Frontal cortex (tissue), 4 donors: ENCODE results near the gene SH3PXD2B. TPM values are rescaled to one million over a fixed set of nuclear protein-coding genes. Genes with fewer than 3 reads are reported as not detected.
A peak's percentile ranks its signal among the peaks of the same experiment; 100 is the strongest.

ENCODE experiments used
- DNase-seq, 2 donors: peaks; one replicate each; pipeline ENCODE4 v3.0.0; 2012; ENCODE audit warnings: low spot score in 2 of 2
- FAIRE-seq: peaks from 2 replicates; lab custom pipeline; 2012; peaks lifted over from hg19 to GRCh38; lab: Jason Lieb, UNC
- total RNA-seq: library from RNA; depleted of rRNA; stranded (reverse); fragments of >200 nt; gene quantifications from one replicate; pipeline ENCODE4 v1.2.3, GENCODE V29; 2014
- donor health status: control.
- donor health status: control.
- donor health status: control.

The SH3PXD2B gene
- total RNA-seq: 13.0 TPM

DNA sequence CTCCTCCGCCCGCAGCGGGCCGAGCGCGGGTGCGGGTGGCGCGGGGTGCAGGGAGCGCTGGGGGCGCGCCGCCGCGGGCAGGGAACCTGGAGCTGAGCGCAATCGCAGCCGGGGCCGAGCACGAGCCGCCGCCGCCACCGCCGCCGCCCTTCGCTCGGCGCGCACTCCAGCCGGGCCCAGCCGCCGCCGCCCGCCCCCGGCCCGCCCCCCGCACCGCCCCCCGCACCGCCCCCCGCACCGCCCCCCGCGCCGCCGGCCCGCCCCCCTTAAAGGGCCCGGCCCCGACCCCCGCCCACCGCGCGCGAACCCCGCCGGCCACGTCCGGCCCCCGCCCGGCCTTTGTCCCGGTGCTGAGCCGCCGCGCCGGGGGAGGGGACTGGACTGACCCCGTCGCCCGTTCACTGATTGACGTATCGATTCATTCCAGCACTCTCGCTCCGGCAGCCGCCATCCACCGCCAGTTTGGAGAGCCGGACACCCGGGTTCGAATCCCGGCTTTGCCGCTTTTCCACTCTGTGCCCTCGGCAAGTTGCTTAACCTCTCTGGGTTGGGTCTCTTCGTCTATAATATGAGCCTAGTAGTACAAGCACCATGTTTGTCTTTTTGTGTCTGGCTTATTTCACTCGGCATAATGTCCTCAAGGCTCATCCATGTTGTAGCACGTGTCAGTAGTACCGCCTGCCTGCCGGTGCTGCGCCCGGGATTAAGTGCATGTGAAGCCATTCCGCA lies at the start of gene SH3PXD2B:
Gene SH3PXD2B (minus strand): TSS at position 168 of the 729 bp plus-strand sequence. CDS start 173 bp downstream, outside the sequence.
- DNase-seq (peak; percentile 73 to 78), FAIRE-seq (no peak)

DNA sequence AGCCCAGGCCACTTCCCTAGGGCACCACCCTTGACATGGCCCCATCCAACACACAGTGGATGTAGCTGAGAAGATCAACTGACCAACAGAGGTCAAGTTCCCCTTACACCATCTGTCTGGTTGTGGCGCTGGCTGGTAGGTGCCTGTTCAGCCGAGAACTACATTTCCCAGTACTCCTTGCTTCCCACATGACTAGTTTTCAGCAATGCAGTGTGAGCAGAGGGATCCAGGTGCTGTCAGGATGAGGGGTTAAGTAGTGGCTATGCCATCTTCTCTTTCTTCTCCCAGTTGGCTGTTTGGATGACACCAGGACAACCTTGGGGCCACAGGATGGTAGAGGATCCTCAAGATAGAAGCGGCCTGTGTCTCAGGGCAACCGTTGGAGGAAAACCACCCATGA lies 48.6 kb upstream of the SH3PXD2B start:
- no peak for FAIRE-seq
- DNase-seq: no peak

DNA sequence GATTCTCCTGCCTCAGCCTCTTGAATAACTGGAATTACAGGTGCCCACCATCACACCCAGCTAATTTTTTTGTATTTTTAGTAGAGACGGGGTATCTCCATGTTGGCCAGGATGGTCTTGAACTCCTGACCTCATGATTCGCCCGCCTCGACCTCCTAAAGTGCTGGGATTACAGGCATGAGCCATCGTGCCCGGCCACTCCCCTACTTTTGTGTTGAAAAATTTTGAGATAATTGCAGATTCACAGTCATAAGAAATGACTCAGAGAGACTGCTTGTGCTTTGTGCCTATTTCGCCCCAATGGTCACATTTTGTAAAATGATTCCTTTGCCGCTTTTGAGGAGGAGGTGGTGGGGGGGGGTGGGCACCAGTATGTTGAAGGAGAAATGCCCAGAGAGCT lies 48.1 kb upstream of the SH3PXD2B start:
- DNase-seq (no peak), FAIRE-seq (no peak)

DNA sequence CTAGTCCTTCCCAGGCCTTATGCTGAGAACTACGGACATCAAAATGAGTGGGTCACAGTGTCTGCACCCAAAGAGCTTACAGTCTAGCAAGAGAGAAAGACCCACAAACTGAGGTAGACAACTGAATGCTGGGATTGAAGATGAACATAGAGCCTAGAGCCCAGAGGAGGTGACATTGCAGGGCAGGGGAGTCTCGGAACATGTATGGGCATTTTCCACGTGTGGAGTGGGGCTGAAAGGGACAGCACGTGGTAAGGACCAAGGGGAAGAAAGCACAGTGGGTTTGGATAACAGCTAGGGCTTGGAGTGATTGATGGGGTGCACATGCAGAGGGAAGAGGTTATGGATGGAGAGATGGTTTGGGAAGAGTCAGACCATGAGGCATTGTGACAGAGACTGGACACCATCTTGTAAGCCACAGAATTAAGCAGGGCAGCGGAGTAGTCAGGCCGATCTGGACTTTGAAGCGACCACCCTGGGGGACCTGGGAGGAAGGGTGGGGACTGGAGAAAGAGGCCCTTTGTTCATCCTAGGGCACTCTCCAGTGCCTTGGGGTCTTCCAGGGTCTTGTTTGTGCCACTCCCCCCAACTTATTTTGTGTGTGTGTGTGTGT lies 47.5 kb upstream of the SH3PXD2B start:
- FAIRE-seq (no peak), DNase-seq (no peak)

DNA sequence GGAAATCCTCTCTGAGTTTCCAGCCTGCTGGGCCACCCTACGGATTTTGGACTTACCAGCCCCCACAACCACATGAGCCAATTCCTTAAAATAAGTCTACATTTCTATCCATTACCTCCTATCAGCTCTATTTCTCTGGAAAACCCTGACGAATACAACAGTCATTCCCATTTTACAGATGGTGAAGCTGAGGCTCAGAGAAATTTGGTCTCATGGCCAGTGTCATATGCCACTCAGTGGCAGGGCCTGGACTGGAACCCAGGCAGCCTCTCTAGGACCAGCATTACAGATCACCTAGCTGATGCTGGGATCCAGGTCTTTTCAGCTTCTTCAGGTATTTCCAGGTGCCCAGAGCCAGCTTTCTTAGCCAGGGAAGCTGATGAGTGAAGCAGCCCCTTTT lies 45.0 kb upstream of the SH3PXD2B start:
- FAIRE-seq (no peak), DNase-seq (no peak)

DNA sequence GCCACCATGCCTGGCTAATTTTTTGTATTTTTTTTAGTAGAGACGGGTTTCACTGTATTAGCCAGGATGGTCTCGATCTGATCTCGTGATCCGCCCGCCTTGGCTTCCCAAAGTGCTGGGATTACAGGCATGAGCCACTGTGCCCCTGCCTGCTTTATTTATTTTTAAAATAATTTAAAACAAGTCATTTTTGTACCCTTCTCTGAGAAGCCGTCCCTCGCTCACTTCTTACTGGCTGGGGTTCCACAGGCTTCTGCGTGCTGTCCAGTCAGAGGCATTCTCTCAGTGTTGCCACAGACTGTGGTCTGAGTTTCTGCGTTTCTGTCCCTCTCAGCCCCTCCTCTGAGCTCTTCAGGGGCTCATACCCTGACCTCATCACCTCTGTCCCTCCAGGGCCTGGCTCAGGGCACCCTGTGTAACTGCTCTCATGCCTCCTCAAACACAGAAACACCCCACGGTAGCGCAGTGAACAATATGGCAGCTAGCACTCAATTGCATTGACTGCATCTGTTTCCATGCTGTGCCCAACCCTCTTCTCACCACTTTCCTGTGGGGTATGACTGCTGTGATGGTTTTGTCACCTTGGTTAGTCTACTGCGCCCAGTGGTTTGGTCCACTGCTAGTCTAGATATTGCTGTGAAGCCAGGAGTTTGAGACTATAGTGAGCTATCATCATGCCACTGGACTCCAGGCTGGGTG lies 44.3 kb upstream of the SH3PXD2B start:
- FAIRE-seq: no peak
- no peak for DNase-seq

DNA sequence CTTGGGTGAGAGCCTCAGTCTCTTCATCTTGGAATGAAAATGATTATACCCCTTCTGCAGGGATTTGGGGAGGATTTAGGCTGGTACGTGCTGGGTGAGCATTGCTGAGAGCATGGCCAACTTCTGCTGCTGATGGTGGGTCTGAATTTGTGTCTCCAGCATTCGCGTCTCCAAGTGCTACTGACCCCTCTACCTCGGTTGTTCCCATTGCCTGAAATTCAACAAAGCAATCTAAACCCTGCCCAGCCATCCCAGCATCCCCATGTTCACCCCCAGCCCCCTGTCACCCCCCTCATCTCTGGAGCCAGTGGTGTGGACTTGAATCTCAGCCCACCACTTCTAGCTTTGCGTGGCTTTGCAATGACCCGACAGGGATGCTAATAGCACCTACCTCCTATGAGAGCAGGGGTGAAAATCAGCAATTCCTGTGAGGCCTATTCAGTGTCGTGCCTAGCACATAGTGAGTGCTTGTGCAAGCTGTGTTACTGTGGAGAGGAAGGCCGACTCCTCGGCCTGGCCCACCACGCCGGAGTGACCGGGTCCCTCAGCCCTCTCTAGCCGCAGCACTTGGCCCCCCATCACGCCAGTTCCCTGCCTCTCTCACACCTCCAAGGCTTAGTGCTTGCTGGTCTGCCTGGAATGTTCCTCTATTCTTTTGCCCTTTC lies 43.4 kb upstream of the SH3PXD2B start:
- FAIRE-seq: no peak
- DNase-seq: no peak

DNA sequence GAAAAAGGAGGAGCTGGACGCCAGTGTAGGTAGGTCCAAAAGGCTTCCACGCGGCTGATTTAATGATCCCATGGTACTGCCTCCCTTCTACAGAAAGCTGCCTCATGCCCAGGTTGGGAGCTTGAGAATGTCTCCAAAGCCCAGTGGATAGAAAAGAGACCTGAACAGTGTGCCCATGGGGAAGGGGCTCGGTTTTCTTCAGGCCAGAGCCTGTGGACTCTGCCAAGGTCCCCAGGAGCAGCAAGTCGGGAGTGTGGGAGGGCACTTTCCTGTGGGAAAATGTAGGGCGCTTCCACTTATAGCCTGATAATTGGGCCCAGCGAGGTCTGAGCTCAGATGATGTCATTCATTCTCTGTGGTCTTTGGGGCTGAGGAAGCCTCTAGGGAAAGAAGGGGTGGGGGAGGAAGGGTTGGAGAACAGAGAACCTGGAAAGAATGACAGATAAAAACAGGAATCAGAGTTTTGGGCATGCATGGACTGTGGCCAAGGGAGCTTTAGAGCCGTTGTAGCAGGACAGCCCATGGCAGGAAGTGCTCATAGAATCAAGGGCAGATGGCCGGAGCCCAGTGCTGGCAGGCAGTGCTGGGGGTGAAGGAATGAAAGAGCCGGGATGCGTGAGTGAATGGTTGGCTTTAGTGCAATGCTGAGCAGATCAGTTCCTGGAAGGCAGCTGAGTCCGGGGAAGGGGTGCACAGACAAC lies 42.5 kb upstream of the SH3PXD2B start:
- DNase-seq: peak; percentile 24 to 48
- no peak for FAIRE-seq

DNA sequence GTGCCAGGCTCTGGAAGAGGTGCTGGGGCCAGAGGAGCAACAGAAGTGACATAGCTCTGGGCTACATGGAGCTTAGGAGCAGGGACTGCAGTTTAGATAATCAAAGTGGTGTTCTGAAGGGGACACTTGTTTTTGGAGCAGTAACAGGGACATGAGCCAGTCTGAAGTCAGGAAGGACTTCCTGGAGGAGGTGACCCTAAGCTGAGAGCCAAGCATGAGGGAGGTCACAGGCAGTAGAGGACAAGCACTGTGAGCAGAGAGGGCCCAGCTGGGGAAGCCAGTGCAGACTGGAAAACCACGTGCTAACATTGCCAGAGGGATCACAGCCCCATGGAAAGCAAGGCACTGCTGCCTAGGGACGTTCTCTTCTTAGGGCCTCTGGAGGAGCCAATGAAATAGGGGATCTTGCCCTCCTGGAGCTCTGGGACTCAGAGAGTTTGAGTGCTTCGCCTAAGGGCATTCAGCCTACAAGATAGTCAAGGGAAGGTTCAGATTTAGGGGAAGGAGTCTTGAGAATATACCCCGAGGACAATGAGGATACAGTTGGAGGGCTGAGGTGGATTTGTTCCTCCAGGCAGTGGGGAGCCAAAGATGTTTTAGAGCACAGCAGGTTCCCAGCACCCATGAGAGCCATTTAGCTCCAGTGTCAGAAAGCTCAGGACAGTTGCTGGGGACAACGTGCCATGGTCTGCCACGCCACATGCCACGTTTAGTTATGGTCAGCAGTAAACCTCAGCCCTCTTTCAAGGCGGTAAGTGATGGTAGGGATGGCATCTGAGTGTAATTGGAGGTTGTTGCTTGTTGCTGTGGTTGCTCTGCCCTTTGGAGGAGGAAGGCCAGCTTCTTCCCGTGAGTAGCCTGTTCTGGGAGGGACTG lies 40.5 kb upstream of the SH3PXD2B start:
- no peak for FAIRE-seq
- DNase-seq: no peak

DNA sequence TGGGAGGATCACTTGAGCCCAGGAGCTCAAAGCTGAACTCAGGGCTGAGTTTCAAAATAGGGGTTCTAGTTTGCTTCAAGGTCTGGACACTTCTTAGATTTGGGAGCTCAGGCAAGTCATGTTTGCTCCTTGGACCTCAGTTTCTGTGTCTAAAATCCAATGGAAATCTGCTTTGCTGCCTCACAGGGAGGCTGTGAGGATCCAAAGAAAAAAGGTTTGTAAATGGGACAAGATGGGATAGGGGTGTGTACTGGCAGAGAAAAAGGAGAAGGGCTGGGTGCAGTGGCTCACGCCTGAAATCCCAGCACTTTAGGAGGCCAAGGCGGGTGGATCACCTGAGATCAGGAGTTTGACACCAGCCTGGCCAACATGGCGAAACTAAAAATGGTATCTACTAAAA lies 39.6 kb upstream of the SH3PXD2B start:
- FAIRE-seq (no peak), DNase-seq (no peak)

DNA sequence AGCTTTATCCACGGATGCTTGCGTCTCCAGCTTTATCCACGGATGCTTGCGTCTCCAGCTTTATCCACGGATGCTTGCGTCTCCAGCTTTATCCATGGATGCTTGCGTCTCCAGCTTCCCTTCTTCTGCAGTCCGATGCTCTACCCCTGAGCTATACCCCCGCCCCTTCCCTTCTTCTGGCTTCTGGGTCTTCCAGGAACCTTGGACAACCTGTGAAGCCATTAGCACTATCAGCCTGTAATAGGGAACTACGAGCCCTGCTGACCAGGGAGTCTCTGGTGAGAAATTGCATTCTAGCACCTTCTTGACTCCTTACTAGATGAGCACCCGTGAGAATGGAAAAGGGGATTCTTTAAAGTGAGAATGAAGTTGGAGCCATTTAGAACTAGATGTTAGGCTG lies 39.1 kb upstream of the SH3PXD2B start:
- no peak for FAIRE-seq
- no peak for DNase-seq

DNA sequence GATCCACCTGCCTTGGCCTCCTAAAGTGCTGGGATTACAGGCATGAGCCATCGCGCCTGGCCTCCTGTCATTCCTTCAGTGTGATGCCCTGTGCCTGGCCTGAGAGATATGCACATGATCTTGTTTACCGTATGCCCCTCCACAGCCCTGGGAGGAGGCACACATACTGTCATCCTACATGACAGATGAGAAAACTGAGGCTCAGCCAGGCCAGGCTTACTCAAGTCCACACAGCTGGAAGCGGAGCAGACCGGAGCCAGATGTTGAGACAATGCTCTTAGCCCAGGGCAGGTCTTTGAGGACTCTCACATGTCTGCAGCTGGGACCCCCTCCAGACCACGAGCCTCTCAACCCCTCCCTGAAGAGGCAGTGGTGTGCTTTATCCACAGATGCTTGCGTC lies 38.7 kb upstream of the SH3PXD2B start:
- DNase-seq (no peak), FAIRE-seq (no peak)

DNA sequence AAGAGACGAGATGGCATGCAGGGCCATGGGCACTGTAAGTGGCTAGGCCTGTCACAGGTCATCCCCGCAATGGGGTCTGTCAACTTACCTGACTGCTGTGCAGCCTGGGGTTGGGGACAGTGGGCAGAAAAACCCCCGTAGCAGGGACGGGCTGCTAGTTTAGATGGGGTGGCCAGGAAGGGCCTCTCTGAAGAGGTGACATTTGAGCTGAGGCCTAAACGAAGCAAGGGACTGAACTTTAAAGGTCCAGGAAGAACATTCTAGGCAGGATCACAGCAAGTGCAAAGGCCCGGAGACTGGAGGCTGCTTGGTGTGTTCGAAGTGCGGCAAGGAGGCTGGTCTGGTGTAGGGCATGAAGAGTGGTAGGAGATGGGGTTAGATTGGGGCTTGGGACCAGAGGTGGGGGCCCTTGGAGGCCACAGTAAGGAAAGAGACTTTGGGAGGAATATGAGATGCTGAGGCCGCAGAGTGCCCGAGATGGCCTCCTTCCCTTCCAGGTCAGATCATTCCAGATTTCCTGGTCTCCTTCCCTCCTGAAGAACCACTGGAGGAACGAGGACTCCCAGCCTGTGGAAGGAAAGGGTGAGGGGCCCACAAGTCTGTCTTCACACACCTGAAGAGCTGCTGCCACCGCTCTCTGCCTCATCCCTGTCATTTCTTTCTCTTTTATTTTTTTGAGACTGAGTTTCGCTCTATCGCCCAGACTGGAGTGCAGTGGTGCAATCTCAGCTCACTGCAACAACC lies 37.9 kb upstream of the SH3PXD2B start:
- FAIRE-seq: no peak

DNA sequence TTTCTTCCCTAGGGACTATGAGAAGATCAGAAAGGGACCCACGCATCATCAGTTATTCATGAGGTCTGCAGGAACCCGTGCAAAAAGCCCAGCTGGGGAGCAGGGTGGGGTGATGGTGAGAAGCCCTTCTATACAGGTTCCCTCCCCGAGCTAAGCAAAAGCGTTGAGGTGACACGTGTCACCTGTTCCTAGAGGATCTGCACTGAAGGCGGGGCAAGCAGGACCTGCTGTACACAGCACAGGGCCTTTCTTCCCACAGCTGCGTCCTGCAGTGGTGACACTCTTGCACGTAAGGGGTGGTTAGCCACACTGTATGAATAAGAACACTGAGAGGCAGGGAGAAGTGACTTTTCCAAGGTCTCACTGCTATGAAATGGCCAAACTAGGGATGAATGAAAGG lies 37.2 kb upstream of the SH3PXD2B start:
- DNase-seq (no peak), FAIRE-seq (no peak)

More for the DNA sequence above, 37.9 kb upstream of the SH3PXD2B start:
- DNase-seq: no peak

DNA sequence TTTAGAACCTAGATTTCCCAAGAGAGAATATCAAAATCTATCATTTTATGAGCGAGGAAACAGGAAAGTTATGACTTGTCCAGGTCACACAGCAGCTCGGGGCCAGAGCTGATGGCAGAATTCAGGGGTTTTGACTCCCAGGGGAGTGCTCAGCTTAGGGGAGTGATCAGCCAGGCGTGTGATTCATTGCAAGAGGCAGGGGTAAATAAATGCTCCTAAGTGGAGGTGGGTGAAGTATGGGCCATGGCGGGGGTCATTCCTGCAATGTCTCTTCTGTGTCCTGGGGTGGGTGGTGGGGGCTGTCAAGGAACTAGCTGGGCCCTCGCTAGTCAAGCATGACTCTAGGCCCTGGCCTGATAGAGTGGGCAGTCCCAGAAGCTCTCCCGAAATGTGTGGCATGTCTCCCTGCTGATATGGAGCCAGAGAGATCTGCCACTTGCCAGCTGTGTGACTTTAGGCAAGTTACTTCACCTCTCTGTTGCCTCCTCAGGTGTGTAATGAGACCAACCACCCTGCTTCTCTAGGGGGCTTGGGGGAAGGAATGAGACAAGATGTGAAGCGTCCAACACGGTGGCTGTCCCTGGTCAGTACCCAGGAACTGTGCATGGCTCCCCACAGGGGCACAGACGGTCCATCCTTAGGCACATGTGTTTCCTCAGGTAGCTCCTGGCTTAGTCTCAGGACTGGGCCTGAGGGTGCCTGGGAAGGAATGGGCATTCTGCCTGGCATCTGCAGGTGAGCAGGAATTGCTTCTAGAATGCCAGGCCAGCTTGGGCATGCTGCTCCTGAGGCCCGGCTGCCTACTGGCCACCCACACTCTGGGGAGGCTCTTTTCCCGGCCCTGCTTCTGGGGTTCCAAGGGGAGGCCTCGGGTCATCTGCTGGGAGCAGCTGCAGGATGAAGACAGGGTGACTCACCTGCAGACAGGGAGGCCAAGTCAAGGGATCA lies 36.5 kb upstream of the SH3PXD2B start:
- DNase-seq: no peak
- FAIRE-seq: no peak

DNA sequence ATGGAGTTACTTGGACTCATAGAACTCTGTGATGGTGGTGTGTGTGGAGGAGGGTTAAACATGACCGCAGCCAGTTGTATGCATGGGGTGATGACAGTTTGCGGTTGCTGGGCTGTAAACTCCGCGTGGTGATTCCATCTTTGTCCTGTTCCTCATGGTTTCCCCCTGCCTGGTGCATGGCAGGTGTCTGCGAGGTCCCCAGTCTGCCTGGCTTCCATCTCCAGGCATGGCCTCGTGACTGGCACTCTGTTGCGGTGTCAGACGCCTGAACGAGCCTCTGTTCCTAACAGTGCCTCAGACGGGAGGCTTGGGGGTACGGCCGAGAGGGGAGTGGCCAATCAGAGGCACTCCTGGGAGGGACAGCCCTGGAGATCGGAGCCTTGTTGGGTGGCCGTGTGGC lies 33.9 kb upstream of the SH3PXD2B start:
- DNase-seq: no peak
- no peak for FAIRE-seq

DNA sequence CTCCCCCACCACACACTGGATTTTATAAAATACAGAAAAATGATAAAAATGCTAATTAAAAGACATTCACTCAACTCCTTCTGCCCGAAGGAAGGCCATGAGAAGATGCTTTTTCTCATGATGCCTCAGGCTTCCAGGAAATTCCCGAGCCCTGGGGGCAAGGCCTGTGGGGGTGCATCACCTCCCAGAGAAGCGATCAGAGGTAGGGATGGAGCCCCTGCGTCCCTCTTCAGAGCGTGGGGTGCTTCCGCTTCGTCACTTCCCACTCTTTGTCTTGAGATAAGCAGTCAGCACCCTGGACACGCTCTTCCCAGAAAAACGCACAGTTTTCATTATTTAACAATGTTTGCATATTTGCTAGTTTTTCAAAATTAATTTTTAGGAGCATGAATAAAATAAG lies 33.3 kb upstream of the SH3PXD2B start:
- DNase-seq: no peak
- FAIRE-seq: no peak
